DOHH2 (cell line): ENCODE results near the gene DZIP3.

Experiments
- CTCF ChIP-seq: fragments of 200-600 bp; sonication (generic); IDR thresholded peaks from one replicate; pipeline ENCODE4 v1.5.1; 2014; ENCODE audit warnings: antibody characterized with exemption, mild to moderate bottlenecking, low read depth, low read length; ENCODE audit not compliant: poor library complexity, severe bottlenecking
- EZH2phosphoT487 ChIP-seq: fragments of 200-600 bp; sonication (generic); IDR thresholded peaks from 2 replicates; pipeline ENCODE4 v1.6.1; 2017; ENCODE audit warnings: borderline replicate concordance, mild to moderate bottlenecking, antibody characterized with exemption, low read length, moderate library complexity, mixed read lengths

GRCh38 chr3:108552267-108553159 lies 37.0 kb upstream of the DZIP3 start:
- TF ChIP-seq CTCF (peak; percentile 63), EZH2phosphoT487 (no peak)
